Activated CD8-positive, alpha-beta T cell treated with anti-CD3 and anti-CD28 coated beads, Interleukin-2, amount 10 ng/mL, durations not matched to agents 7 days and 5 days (primary cell): ENCODE results near the gene HOXD11. TPM values are rescaled to one million over a fixed set of nuclear protein-coding genes. Genes with fewer than 3 reads are reported as not detected.
A peak's percentile ranks its signal among the peaks of the same experiment; 100 is the strongest.

Experiments
- ATAC-seq: fragments of 150-1000 bp; cut with Tn5 transposase; one replicate; pipeline ENCODE4 v1.10.0; 2021; ENCODE audit warnings: moderate library complexity
- CTCF ChIA-PET: fragments of 350-600 bp; sonication (Branson Sonifier 250); formaldehyde crosslinking; loops from one replicate; lab custom pipeline; 2021; ENCODE audit warnings: antibody characterized with exemption; lab: Charles Lee
- POLR2A ChIA-PET: fragments of 350-600 bp; sonication (Branson Sonifier 250); formaldehyde crosslinking; loops from one replicate; lab custom pipeline; 2021; ENCODE audit warnings: antibody characterized with exemption; lab: Charles Lee
- DNase-seq: peaks from one replicate; pipeline ENCODE4 v3.0.0-alpha.2; 2020
- H3K27ac Mint-ChIP-seq: one replicate; pipeline ENCODE4 v1.8.0; 2021; ENCODE audit warnings: mild to moderate bottlenecking, mixed read lengths
- H3K27me3 Mint-ChIP-seq: one replicate; pipeline ENCODE4 v1.8.0; 2021; ENCODE audit warnings: low read depth, mixed read lengths
- H3K36me3 Mint-ChIP-seq: one replicate; pipeline ENCODE4 v1.8.0; 2021; ENCODE audit warnings: low read depth, mixed read lengths
- H3K4me1 Mint-ChIP-seq: one replicate; pipeline ENCODE4 v1.8.0; 2021; ENCODE audit warnings: low read depth, mixed read lengths
- H3K4me3 Mint-ChIP-seq: one replicate; pipeline ENCODE4 v1.8.0; 2021; ENCODE audit warnings: mild to moderate bottlenecking, mixed read lengths
- H3K9me3 Mint-ChIP-seq: one replicate; pipeline ENCODE4 v1.8.0; 2022; ENCODE audit warnings: mixed read lengths; ENCODE audit not compliant: insufficient read depth
- total RNA-seq, 2 experiments: library from RNA; stranded (reverse); gene quantifications; one replicate each; pipeline ENCODE4 v1.2.3, GENCODE V29; 2021

The HOXD11 gene
- total RNA-seq, 2 experiments from 2014 or later = not detected

- Mint-ChIP-seq H3K27me3 (peaks cover 78% of the 10 kb centered on the region), H3K27ac (peak overlapping the region; percentile 44), H3K36me3 (peaks cover 6% of the 10 kb centered on the region), H3K4me1 (peaks cover 18% of the 10 kb centered on the region), H3K9me3 (no peaks in the 10 kb centered on the region), H3K4me3 (peak overlapping the region; percentile 30)
- DNase-seq (no peak), ATAC-seq (no peak)
- ChIA-PET CTCF (interaction anchor here (0.6 to 4.6 kb wide), 14 partner anchors 12 to 1020 kb away, joined by 3 to 50 read pairs (median 8); no protein-coding TSS in a partner anchor), POLR2A (interaction anchor here (1.7 kb wide), 1 partner anchor 327 kb away, joined by 6 read pairs; no protein-coding TSS in a partner anchor)
These were observed 21.3 kb downstream of the HOXD11 start for GRCh38 chr2:176128172-176128981.

GRCh38 chr2:176128982-176129796 lies 22.1 kb downstream of the HOXD11 start, which contains the start of gene HOXD8:
Gene HOXD8, plus strand, starts transcription at chr2:176129705. Its CDS starts 662 bp downstream, at chr2:176130367.
- H3K27ac Mint-ChIP-seq = peak within 1 kb of the TSS; percentile 64

GRCh38 chr2:176129813-176130146 lies 22.7 kb downstream of the HOXD11 start:
- ChIA-PET POLR2A (no interaction called here), CTCF (interaction anchor here (0.9 to 4.6 kb wide), 6 partner anchors 9 to 522 kb away, joined by 3 to 37 read pairs (median 9); no protein-coding TSS in a partner anchor)
- H3K36me3 Mint-ChIP-seq = peaks cover 2% of the 10 kb centered on the region
- peaks cover 77% of the 10 kb centered on the region for H3K27me3 Mint-ChIP-seq
- no peak overlapping the region for H3K27ac Mint-ChIP-seq
- DNase-seq (no peak), ATAC-seq (no peak)
- no peak overlapping the region for H3K4me3 Mint-ChIP-seq
- no peaks in the 10 kb centered on the region for H3K9me3 Mint-ChIP-seq
- H3K4me1 Mint-ChIP-seq = peaks cover 18% of the 10 kb centered on the region

More at GRCh38 chr2:176128982-176129796, 22.1 kb downstream of the HOXD11 start, which contains the start of gene HOXD8:
- H3K36me3 Mint-ChIP-seq = peaks cover 3% of the 10 kb centered on the region
- ChIA-PET POLR2A (no interaction called here), CTCF (interaction anchor here (3.4 to 4.6 kb wide), 3 partner anchors 425 to 1019 kb away, joined by 25 to 38 read pairs (median 37); no protein-coding TSS in a partner anchor)
- peaks cover 18% of the 10 kb centered on the region for H3K4me1 Mint-ChIP-seq
- no peaks in the 10 kb centered on the region for H3K9me3 Mint-ChIP-seq
- peak within 1 kb of the TSS; percentile 30 for H3K4me3 Mint-ChIP-seq
- peaks cover 79% of the 10 kb centered on the region for H3K27me3 Mint-ChIP-seq
- ATAC-seq (no peak), DNase-seq (no peak)

GRCh38 chr2:176130147-176130956 lies 23.3 kb downstream of the HOXD11 start:
- Mint-ChIP-seq H3K4me1 (peaks cover 18% of the 10 kb centered on the region), H3K27ac (peak overlapping the region; percentile 64), H3K9me3 (no peaks in the 10 kb centered on the region), H3K36me3 (peaks cover 2% of the 10 kb centered on the region), H3K27me3 (peaks cover 78% of the 10 kb centered on the region), H3K4me3 (peak overlapping the region; percentile 45)
- DNase-seq = no peak
- ChIA-PET CTCF (interaction anchor here (0.9 to 4.4 kb wide), 10 partner anchors 9 to 1018 kb away, joined by 3 to 23 read pairs (median 4); no protein-coding TSS in a partner anchor), POLR2A (no interaction called here)
- ATAC-seq = peak; percentile 54

GRCh38 chr2:176130957-176131847 lies 24.1 kb downstream of the HOXD11 start:
- ATAC-seq = no peak
- Mint-ChIP-seq H3K4me1 (peaks cover 25% of the 10 kb centered on the region), H3K36me3 (peaks cover 3% of the 10 kb centered on the region), H3K4me3 (peak overlapping the region; percentile 45), H3K27me3 (peaks cover 78% of the 10 kb centered on the region), H3K27ac (peak overlapping the region; percentile 64), H3K9me3 (no peaks in the 10 kb centered on the region)
- POLR2A ChIA-PET = no interaction called here
- no peak for DNase-seq
- CTCF ChIA-PET = interaction anchor here (0.8 to 4.4 kb wide), 14 partner anchors 8 to 1017 kb away, joined by 3 to 23 read pairs (median 4); partner anchors contain the start of gene HOXD9

- ChIA-PET POLR2A (no interaction called here), CTCF (interaction anchor here (0.8 to 4.4 kb wide), 13 partner anchors 9 to 1017 kb away, joined by 3 to 23 read pairs (median 4); partner anchors contain the start of gene HOXD9)
- H3K27ac Mint-ChIP-seq = no peak overlapping the region
- DNase-seq (no peak), ATAC-seq (no peak)
- peaks cover 79% of the 10 kb centered on the region for H3K27me3 Mint-ChIP-seq
- H3K4me1 Mint-ChIP-seq = peaks cover 26% of the 10 kb centered on the region
- H3K9me3 Mint-ChIP-seq = no peaks in the 10 kb centered on the region
- H3K4me3 Mint-ChIP-seq = peak overlapping the region; percentile 74
- peaks cover 3% of the 10 kb centered on the region for H3K36me3 Mint-ChIP-seq
These were observed 24.7 kb downstream of the HOXD11 start for GRCh38 chr2:176131848-176132158.

- DNase-seq (peak; percentile 32), ATAC-seq (no peak)
- peaks cover 27% of the 10 kb centered on the region for H3K4me1 Mint-ChIP-seq
- ChIA-PET POLR2A (no interaction called here), CTCF (interaction anchor here (0.9 to 4.4 kb wide), 11 partner anchors 8 to 1029 kb away, joined by 3 to 23 read pairs (median 4); partner anchors contain the start of gene HOXD9)
- no peaks in the 10 kb centered on the region for H3K9me3 Mint-ChIP-seq
- peaks cover 80% of the 10 kb centered on the region for H3K27me3 Mint-ChIP-seq
- peak overlapping the region; percentile 74 for H3K4me3 Mint-ChIP-seq
- H3K36me3 Mint-ChIP-seq = peaks cover 3% of the 10 kb centered on the region
- no peak overlapping the region for H3K27ac Mint-ChIP-seq
These were observed 25.4 kb downstream of the HOXD11 start for GRCh38 chr2:176132205-176133171.

- Mint-ChIP-seq H3K27ac (no peak overlapping the region), H3K4me3 (no peak overlapping the region), H3K9me3 (no peaks in the 10 kb centered on the region), H3K4me1 (peaks cover 27% of the 10 kb centered on the region), H3K27me3 (peaks cover 80% of the 10 kb centered on the region), H3K36me3 (peaks cover 7% of the 10 kb centered on the region)
- ChIA-PET CTCF (interaction anchor here (1.3 to 4.4 kb wide), 5 partner anchors 322 to 1028 kb away, joined by 4 to 23 read pairs (median 14); no protein-coding TSS in a partner anchor), POLR2A (no interaction called here)
- ATAC-seq (no peak), DNase-seq (no peak)
These were observed 26.3 kb downstream of the HOXD11 start for GRCh38 chr2:176133389-176133788.

- no peak for ATAC-seq
- H3K4me1 Mint-ChIP-seq = peaks cover 31% of the 10 kb centered on the region
- H3K27ac Mint-ChIP-seq = no peak overlapping the region
- H3K36me3 Mint-ChIP-seq = peaks cover 8% of the 10 kb centered on the region
- DNase-seq = no peak
- POLR2A ChIA-PET = no interaction called here
- no peaks in the 10 kb centered on the region for H3K9me3 Mint-ChIP-seq
- H3K27me3 Mint-ChIP-seq = peaks cover 80% of the 10 kb centered on the region
- H3K4me3 Mint-ChIP-seq = no peak overlapping the region
- CTCF ChIA-PET = interaction anchor here (1.4 to 4.4 kb wide), 4 partner anchors 321 to 518 kb away, joined by 4 to 23 read pairs (median 17); no protein-coding TSS in a partner anchor
These were observed 27.0 kb downstream of the HOXD11 start for GRCh38 chr2:176134035-176134434.
